Right ventricle myocardium inferior (tissue), 1 donor: ENCODE data around the gene MCUB. TPM values are rescaled to one million over a fixed set of nuclear protein-coding genes. Genes with fewer than 3 reads are reported as not detected.

Source experiments
- ATAC-seq: fragments of 200-7000 bp; cut with Tn5 transposase; one replicate; pipeline ENCODE4 v1.9.1; 2020; ENCODE audit warnings: mild to moderate bottlenecking, moderate library complexity
- DNase-seq: peaks from one replicate; pipeline ENCODE4 v3.0.0; 2021; ENCODE audit errors: missing footprints
- intact Hi-C: fragments of 100-400 bp; cut with DNase I; formaldehyde crosslinking; loops from one replicate; pipeline ENCODE4 v1.11.0; 2022
- total RNA-seq: library from RNA; stranded (reverse); fragmentation: NEBNext Ultra II Directional; extraction: Animal tissue kit (Norgen Biotek cat#: 25700); gene quantifications from one replicate; pipeline ENCODE4 v1.2.1, GENCODE V29; 2021
- donor health status: DM: no; HTN: yes; CAD: no; lungs with severe emphysema.

MCUB gene
- total RNA-seq, 1 donor from 2014 or later = 5.1 TPM

- DNase-seq (no peak), ATAC-seq (no peak)
- intact Hi-C loops = no loop called here
Observed at GRCh38 chr4:109614015-109614414, 54.0 kb downstream of the MCUB start.

GRCh38 chr4:109614466-109614865, 54.4 kb downstream of the MCUB start:
- ATAC-seq (no peak), DNase-seq (no peak)
- intact Hi-C loops = no loop called here

- intact Hi-C loops = no loop called here
- DNase-seq (no peak), ATAC-seq (no peak)
Observed at GRCh38 chr4:109615742-109616141, 55.7 kb downstream of the MCUB start.

- ATAC-seq = no peak
- intact Hi-C loops = no loop called here
- DNase-seq = no peak
Observed at GRCh38 chr4:109616243-109616642, 56.2 kb downstream of the MCUB start.

- intact Hi-C loops = no loop called here
- ATAC-seq (no peak), DNase-seq (no peak)
Observed at GRCh38 chr4:109622626-109623025, 62.6 kb downstream of the MCUB start.

- DNase-seq (no peak), ATAC-seq (no peak)
- intact Hi-C loops = no loop called here
Observed at GRCh38 chr4:109624536-109624935, 64.5 kb downstream of the MCUB start.

GRCh38 chr4:109627361-109627760, 67.3 kb downstream of the MCUB start:
- DNase-seq = no peak
- ATAC-seq = no peak
- intact Hi-C loops = no loop called here

- ATAC-seq (no peak), DNase-seq (no peak)
- intact Hi-C loops = no loop called here
Observed at GRCh38 chr4:109629775-109630174, 69.7 kb downstream of the MCUB start.

GRCh38 chr4:109631532-109632108, 71.6 kb downstream of the MCUB start:
- DNase-seq (no peak), ATAC-seq (no peak)
- intact Hi-C loops = no loop called here

GRCh38 chr4:109640644-109641043, 80.6 kb downstream of the MCUB start:
- intact Hi-C loops = no loop called here
- DNase-seq (no peak), ATAC-seq (no peak)

- intact Hi-C loops = no loop called here
- DNase-seq (no peak), ATAC-seq (peak; percentile 54)
Observed at GRCh38 chr4:109645874-109646710, 86.0 kb downstream of the MCUB start.

GRCh38 chr4:109648266-109648996, 88.4 kb downstream of the MCUB start:
- no peak for ATAC-seq
- intact Hi-C loops = no loop called here
- no peak for DNase-seq

- no peak for DNase-seq
- intact Hi-C loops = no loop called here
- ATAC-seq = no peak
Observed at GRCh38 chr4:109648997-109649575, 89.0 kb downstream of the MCUB start.

GRCh38 chr4:109649872-109650271, 89.8 kb downstream of the MCUB start:
- intact Hi-C loops = no loop called here
- no peak for DNase-seq
- no peak for ATAC-seq

GRCh38 chr4:109655396-109655795, 95.3 kb downstream of the MCUB start:
- DNase-seq (no peak), ATAC-seq (no peak)
- intact Hi-C loops = loop anchor here (5.0 kb wide), 1 partner anchor 233 kb away; no protein-coding TSS in a partner anchor

GRCh38 chr4:109657854-109658418, 97.9 kb downstream of the MCUB start:
- no peak for DNase-seq
- intact Hi-C loops = loop anchor here (5.0 kb wide), 1 partner anchor 236 kb away; no protein-coding TSS in a partner anchor
- no peak for ATAC-seq

- DNase-seq = no peak
- intact Hi-C loops = loop anchor here (5.0 kb wide), 1 partner anchor 237 kb away; no protein-coding TSS in a partner anchor
- no peak for ATAC-seq
Observed at GRCh38 chr4:109658871-109659410, 98.9 kb downstream of the MCUB start.

GRCh38 chr4:109662116-109662515, 102.1 kb downstream of the MCUB start:
- no peak for DNase-seq
- intact Hi-C loops = no loop called here
- no peak for ATAC-seq

- intact Hi-C loops = no loop called here
- no peak for DNase-seq
- ATAC-seq = no peak
Observed at GRCh38 chr4:109662771-109663170, 102.7 kb downstream of the MCUB start.
